Fibroblast of mammary gland (primary cell): ENCODE measurements around the gene THOC1.

Source experiments
- DNase-seq: peaks from one replicate; pipeline ENCODE4 v3.0.0-alpha.2; 2010; ENCODE audit warnings: low read depth
- H3K4me3 ChIP-seq: 2 replicates; pipeline ENCODE4 v1.5.1; 2011; ENCODE audit warnings: low read depth, mild to moderate bottlenecking, low read length, moderate library complexity; ENCODE audit not compliant: control insufficient read depth
- CTCF ChIP-seq: conservative IDR thresholded peaks from 2 replicates; pipeline ENCODE4 v1.5.1; 2011; ENCODE audit warnings: low read depth, low read length, inconsistent platforms; ENCODE audit not compliant: control insufficient read depth, insufficient read depth

THOC1 gene

GRCh38 chr18:306608-307255 is 38.9 kb upstream of the THOC1 start:
- H3K4me3 ChIP-seq, result no peak overlapping the region
- DNase-seq, result no peak
- TF ChIP-seq CTCF, result no peak

- TF ChIP-seq CTCF, result no peak
- H3K4me3 ChIP-seq, result no peak overlapping the region
- no peak for DNase-seq
Measured at GRCh38 chr18:305003-305501, 37.2 kb upstream of the THOC1 start.

- DNase-seq, result no peak
- no peak overlapping the region for H3K4me3 ChIP-seq
- no peak for TF ChIP-seq CTCF
Measured at GRCh38 chr18:303607-304006, 35.8 kb upstream of the THOC1 start.

GRCh38 chr18:303011-303410 is 35.2 kb upstream of the THOC1 start:
- no peak overlapping the region for H3K4me3 ChIP-seq
- DNase-seq, result no peak
- no peak for TF ChIP-seq CTCF

GRCh38 chr18:302097-302496 is 34.2 kb upstream of the THOC1 start:
- no peak for DNase-seq
- H3K4me3 ChIP-seq, result no peak overlapping the region
- TF ChIP-seq CTCF, result no peak

- no peak overlapping the region for H3K4me3 ChIP-seq
- TF ChIP-seq CTCF, result no peak
- DNase-seq, result no peak
Measured at GRCh38 chr18:297936-298335, 30.1 kb upstream of the THOC1 start.
